ENCODE measurements around the gene LRGUK. TPM values are rescaled to one million over a fixed set of nuclear protein-coding genes. Genes with fewer than 3 reads are reported as not detected.
"Not testable (repeated sequence)": the region's sequence is repeated elsewhere in the genome, so short reads cannot be mapped to it uniquely, and the experiment has no call there.

Gene LRGUK
- total RNA-seq, 2 experiments from 2014 or later, result 0.09 TPM; not detected in 1

DNA sequence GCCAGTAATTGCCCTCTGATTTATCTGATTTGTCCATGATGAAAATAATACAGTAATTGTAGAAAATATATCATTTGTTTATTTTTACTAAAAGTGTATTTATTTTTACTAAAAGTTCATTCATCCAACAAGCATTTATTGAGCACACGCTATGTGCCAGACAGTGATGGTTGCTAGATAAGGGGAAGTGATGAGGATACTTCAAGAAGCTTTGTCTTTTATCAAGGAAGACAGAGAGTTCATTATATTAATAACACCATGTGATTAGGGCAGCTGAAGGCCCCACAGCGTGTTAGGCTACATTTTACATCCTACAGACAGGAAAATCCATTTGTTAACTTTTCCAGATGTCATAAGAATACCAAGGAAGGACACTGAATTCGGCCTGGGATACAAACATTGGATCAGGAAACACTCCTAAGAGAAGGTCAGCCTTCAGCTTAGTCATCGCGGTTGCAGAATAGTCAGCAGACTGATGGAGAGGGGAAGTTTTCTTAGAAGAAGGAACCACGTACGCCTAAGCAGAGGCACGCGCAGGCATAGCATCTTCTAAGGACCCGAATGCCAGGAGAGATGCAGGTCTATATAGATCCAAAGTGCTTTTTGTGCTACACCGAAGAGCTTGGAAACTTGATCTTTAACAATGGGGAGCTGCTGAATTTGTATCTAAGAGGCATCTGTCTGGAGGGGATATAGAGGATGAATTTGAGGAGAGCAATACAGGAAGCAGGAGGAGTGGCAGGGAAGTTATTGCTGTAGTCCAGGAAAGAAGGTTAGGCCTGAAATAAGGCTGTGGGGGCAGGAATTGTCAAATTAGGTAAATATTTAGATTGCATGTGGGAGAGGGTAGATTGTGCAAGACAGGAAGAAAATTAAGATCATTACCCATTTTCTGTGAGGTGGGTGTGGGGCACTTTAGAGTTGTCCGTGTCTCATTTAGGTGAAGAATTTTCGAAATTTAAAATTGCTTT lies 85.7 kb downstream of the LRGUK start:
- DNase-seq (no peak), ATAC-seq (no peak)
- Mint-ChIP-seq H3K27me3 (peaks cover 7% of the 10 kb centered on the region), H3K27ac (no peak overlapping the region), H3K36me3 (ENCODE audit: low read depth) (no peaks in the 10 kb centered on the region), H3K4me1 (ENCODE audit: low read depth) (no peaks in the 10 kb centered on the region), H3K9me3 (no peaks in the 10 kb centered on the region), H3K4me3 (no peak overlapping the region)
- TF ChIP-seq, protein P1, sequence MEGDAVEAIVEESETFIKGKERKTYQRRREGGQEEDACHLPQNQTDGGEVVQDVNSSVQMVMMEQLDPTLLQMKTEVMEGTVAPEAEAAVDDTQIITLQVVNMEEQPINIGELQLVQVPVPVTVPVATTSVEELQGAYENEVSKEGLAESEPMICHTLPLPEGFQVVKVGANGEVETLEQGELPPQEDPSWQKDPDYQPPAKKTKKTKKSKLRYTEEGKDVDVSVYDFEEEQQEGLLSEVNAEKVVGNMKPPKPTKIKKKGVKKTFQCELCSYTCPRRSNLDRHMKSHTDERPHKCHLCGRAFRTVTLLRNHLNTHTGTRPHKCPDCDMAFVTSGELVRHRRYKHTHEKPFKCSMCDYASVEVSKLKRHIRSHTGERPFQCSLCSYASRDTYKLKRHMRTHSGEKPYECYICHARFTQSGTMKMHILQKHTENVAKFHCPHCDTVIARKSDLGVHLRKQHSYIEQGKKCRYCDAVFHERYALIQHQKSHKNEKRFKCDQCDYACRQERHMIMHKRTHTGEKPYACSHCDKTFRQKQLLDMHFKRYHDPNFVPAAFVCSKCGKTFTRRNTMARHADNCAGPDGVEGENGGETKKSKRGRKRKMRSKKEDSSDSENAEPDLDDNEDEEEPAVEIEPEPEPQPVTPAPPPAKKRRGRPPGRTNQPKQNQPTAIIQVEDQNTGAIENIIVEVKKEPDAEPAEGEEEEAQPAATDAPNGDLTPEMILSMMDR (IDR thresholded peaks at IDR 0.05), result no peak
- CTCF ChIA-PET, result interaction anchor here (1.2 kb wide), 1 partner anchor 72 kb away, joined by 3 read pairs; no protein-coding TSS in a partner anchor
- intact Hi-C loops (cut with micrococcal nuclease), result no loop called here
- POLR2A ChIA-PET, result no interaction called here

DNA sequence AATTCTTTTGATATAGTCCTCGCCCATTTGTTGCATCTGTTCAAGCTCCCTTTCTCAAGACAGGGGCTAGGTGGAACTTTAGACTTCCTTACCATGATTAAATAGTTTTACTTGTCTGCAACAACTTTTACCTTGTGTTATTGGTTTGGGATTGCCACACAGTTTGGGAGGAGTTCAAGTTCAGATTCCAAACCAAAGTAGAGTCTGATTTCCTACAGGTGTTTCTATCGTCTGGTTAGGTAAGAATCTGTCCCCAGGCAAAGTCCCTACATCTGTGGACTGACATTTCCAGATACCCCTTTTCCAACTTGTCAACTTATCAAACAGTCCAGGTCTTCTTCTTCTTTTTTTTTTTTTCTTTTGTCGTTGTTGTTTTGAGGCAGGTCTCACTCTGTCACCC lies 93.1 kb downstream of the LRGUK start:
- DNase-seq, result no peak
- no peaks in the 10 kb centered on the region for H3K36me3 Mint-ChIP-seq (ENCODE audit: low read depth)
- no peak for ATAC-seq
- no peaks in the 10 kb centered on the region for H3K9me3 Mint-ChIP-seq
- no peak overlapping the region for H3K27ac Mint-ChIP-seq
- TF ChIP-seq, protein P1 (IDR thresholded peaks at IDR 0.05), result no peak
- ChIA-PET POLR2A (no interaction called here), CTCF (no interaction called here)
- intact Hi-C loops (cut with micrococcal nuclease), result no loop called here
- no peaks in the 10 kb centered on the region for H3K4me1 Mint-ChIP-seq (ENCODE audit: low read depth)
- no peak overlapping the region for H3K4me3 Mint-ChIP-seq
- peaks cover 3% of the 10 kb centered on the region for H3K27me3 Mint-ChIP-seq

DNA sequence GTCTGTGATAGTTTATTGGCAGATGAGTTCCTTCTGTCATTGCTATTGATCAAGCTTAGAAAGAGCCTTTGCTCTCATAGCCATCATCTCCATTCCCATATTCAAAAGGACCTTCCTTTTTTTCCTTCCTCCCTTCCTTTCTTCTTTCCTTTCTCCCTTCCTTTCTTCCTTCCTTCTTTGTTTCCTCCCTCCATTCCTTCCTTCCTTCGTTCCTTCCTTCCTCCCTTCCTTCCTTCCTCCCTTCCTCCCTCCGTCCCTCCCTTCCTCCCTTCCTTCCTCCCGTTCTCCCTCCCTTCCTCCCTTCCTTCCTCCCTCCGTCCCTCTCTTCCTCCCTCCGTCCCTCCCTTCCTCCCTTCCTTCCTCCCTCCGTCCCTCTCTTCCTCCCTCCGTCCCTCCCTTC lies 104.2 kb downstream of the LRGUK start:
- intact Hi-C loops (cut with micrococcal nuclease); CTCF ChIA-PET; ATAC-seq; DNase-seq; H3K27ac Mint-ChIP-seq; H3K4me3 Mint-ChIP-seq; POLR2A ChIA-PET; H3K4me1 Mint-ChIP-seq (ENCODE audit: low read depth); H3K9me3 Mint-ChIP-seq; H3K36me3 Mint-ChIP-seq (ENCODE audit: low read depth): not testable (repeated sequence)
- H3K27me3 Mint-ChIP-seq, result peaks cover 10% of the 10 kb centered on the region

DNA sequence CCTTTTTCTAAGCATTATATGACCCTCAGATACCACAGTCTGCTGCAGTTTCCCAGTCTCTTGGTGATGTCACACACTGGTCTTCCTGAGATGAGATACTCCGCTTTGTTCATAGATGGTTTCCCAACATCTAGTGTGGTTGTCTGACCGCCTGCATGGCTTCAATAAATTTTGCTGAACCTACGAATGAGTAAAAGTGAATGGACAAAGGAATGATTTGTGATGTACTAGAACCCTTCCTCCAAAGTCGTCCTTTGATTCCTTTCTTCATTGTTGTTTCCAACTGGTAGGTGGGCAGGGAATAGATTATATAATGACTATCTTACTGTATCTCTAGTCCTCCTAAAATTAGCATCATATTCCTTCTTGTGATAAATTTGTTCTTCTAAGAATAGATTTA lies 107.1 kb downstream of the LRGUK start:
- DNase-seq, result no peak
- TF ChIP-seq, protein P1 (IDR thresholded peaks at IDR 0.05), result no peak
- POLR2A ChIA-PET, result no interaction called here

DNA sequence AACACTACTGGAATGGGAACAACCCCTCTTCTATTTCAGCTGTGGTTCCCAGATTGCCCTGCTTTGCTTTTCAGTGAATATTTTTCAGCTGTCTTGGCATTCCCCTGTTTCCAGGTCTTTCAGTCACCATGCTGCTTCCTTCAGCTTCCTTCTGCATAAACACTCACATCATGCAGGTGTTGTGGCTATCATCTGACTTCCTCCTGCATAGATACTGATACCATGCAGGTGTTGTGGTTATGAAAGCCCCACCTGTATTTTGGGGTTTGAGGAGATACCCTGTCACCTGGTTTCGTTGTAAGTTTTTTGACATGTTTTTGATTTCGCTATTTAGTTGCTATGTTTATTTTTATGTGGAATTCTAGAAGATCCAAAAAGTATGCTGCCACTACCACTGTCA lies 118.1 kb downstream of the LRGUK start:
- Mint-ChIP-seq H3K27me3 (peaks cover 11% of the 10 kb centered on the region), H3K4me1 (ENCODE audit: low read depth) (no peaks in the 10 kb centered on the region), H3K36me3 (ENCODE audit: low read depth) (no peaks in the 10 kb centered on the region), H3K9me3 (peaks cover 9% of the 10 kb centered on the region), H3K4me3 (no peak overlapping the region), H3K27ac (no peak overlapping the region)
- no peak for DNase-seq
- TF ChIP-seq, protein P1 (IDR thresholded peaks at IDR 0.05), result no peak
- POLR2A ChIA-PET, result no interaction called here
- intact Hi-C loops (cut with micrococcal nuclease), result no loop called here
- no peak for ATAC-seq
- CTCF ChIA-PET, result no interaction called here

More for the DNA sequence above, 107.1 kb downstream of the LRGUK start:
- Mint-ChIP-seq H3K4me3 (no peak overlapping the region), H3K4me1 (ENCODE audit: low read depth) (no peaks in the 10 kb centered on the region), H3K9me3 (peaks cover 4% of the 10 kb centered on the region), H3K27ac (no peak overlapping the region), H3K27me3 (peaks cover 21% of the 10 kb centered on the region), H3K36me3 (ENCODE audit: low read depth) (no peaks in the 10 kb centered on the region)
- intact Hi-C loops (cut with micrococcal nuclease), result no loop called here
- ATAC-seq, result no peak
- CTCF ChIA-PET, result no interaction called here
